IMR-90 (cell line): ENCODE data around the gene MB21D2.

Experiments used
- CTCF ChIP-seq: conservative IDR thresholded peaks from 2 replicates; pipeline ENCODE4 v1.5.1; 2012; ENCODE audit warnings: mild to moderate bottlenecking, low read depth, low read length, improper control_type of control experiment
- ELK1 ChIP-seq: fragments of 150-350 bp; IDR thresholded peaks from 2 replicates; pipeline ENCODE4 v1.6.1; 2016; ENCODE audit warnings: low read depth, mild to moderate bottlenecking, low read length, moderate library complexity, borderline replicate concordance
- FOS ChIP-seq: fragments of 150-350 bp; IDR thresholded peaks from 2 replicates; pipeline ENCODE4 v1.6.1; 2016; ENCODE audit warnings: low read depth, low read length
- MAFK ChIP-seq: IDR thresholded peaks from 2 replicates; pipeline ENCODE4 v1.6.1; 2012; ENCODE audit warnings: low read depth, low read length, improper control_type of control experiment
- MXI1 ChIP-seq: IDR thresholded peaks from 2 replicates; pipeline ENCODE4 v1.6.1; 2012; ENCODE audit warnings: low read depth, mild to moderate bottlenecking, low read length, moderate library complexity, borderline replicate concordance
- NFE2L2 ChIP-seq: fragments of 150-350 bp; IDR thresholded peaks from 2 replicates; pipeline ENCODE4 v1.6.1; 2016; ENCODE audit warnings: low read depth, mild to moderate bottlenecking, low read length
- POLR2A ChIP-seq: IDR thresholded peaks from 2 replicates; pipeline ENCODE4 v1.6.1; 2012; ENCODE audit warnings: mild to moderate bottlenecking, low read depth, low read length
- RAD21 ChIP-seq: IDR thresholded peaks from 2 replicates; pipeline ENCODE4 v1.6.1; 2012; ENCODE audit warnings: low read length, improper control_type of control experiment
- RCOR1 ChIP-seq: IDR thresholded peaks from 2 replicates; pipeline ENCODE4 v1.6.1; 2012; ENCODE audit warnings: mild to moderate bottlenecking, low read length, improper control_type of control experiment; ENCODE audit not compliant: insufficient replicate concordance
- RFX5 ChIP-seq: IDR thresholded peaks from 2 replicates; pipeline ENCODE4 v1.8.0; 2012; ENCODE audit warnings: low read depth, mild to moderate bottlenecking, low read length, moderate library complexity
- SMC3 ChIP-seq: fragments of 150-350 bp; IDR thresholded peaks from 2 replicates; pipeline ENCODE4 v1.6.1; 2016; ENCODE audit warnings: low read depth, mild to moderate bottlenecking, antibody characterized with exemption, low read length, moderate library complexity

- TF ChIP-seq CTCF: no peak
- TF ChIP-seq ELK1: no peak
- no peak for TF ChIP-seq MXI1
- TF ChIP-seq POLR2A: no peak
- TF ChIP-seq RAD21: no peak
- TF ChIP-seq SMC3: no peak
- no peak for TF ChIP-seq RFX5
- TF ChIP-seq FOS: no peak
- TF ChIP-seq NFE2L2: no peak
- no peak for TF ChIP-seq MAFK
- no peak for TF ChIP-seq RCOR1
Measured at GRCh38 chr3:192880313-192880712, 37.3 kb downstream of the MB21D2 start.
